Activated naive CD4-positive, alpha-beta T cell treated with anti-CD3 and anti-CD28 coated beads, Interleukin-2, amount 50 U/mL, for 72 hours (primary cell): ENCODE data around the gene PLEKHA6. TPM values are rescaled to one million over a fixed set of nuclear protein-coding genes. Genes with fewer than 3 reads are reported as not detected.
"Not testable (repeated sequence)": the region's sequence is repeated elsewhere in the genome, so short reads cannot be mapped to it uniquely, and the experiment has no call there.

Source experiments
- ATAC-seq, 2 donors: fragments of 150-1000 bp; cut with Tn5 transposase; 2 replicates each; pipeline ENCODE4 v1.10.0; 2021; ENCODE audit warnings: mild to moderate bottlenecking in 2 of 2, moderate library complexity in 2 of 2
- DNase-seq, 2 donors: peaks; one replicate each; pipeline ENCODE4 v3.0.0; 2021 to 2022; ENCODE audit warnings: low spot score in 2 of 2
- H3K27ac Mint-ChIP-seq, 2 donors: one replicate each; pipeline ENCODE4 v1.8.0; 2022; ENCODE audit warnings: mild to moderate bottlenecking in 2 of 2, mixed read lengths in 2 of 2
- H3K36me3 Mint-ChIP-seq, 2 donors: one replicate each; pipeline ENCODE4 v1.8.0; 2022; ENCODE audit warnings: mixed read lengths in 2 of 2
- H3K9me3 Mint-ChIP-seq, 2 donors: one replicate each; pipeline ENCODE4 v1.8.0; 2022; ENCODE audit warnings: mixed read lengths in 2 of 2
- total RNA-seq, 2 donors: library from RNA; stranded (reverse); gene quantifications; one replicate each; pipeline ENCODE4 v1.2.3, GENCODE V29; 2022

Gene PLEKHA6
- total RNA-seq, 2 donors from 2014 or later = 1.0 to 2.6 TPM

DNA sequence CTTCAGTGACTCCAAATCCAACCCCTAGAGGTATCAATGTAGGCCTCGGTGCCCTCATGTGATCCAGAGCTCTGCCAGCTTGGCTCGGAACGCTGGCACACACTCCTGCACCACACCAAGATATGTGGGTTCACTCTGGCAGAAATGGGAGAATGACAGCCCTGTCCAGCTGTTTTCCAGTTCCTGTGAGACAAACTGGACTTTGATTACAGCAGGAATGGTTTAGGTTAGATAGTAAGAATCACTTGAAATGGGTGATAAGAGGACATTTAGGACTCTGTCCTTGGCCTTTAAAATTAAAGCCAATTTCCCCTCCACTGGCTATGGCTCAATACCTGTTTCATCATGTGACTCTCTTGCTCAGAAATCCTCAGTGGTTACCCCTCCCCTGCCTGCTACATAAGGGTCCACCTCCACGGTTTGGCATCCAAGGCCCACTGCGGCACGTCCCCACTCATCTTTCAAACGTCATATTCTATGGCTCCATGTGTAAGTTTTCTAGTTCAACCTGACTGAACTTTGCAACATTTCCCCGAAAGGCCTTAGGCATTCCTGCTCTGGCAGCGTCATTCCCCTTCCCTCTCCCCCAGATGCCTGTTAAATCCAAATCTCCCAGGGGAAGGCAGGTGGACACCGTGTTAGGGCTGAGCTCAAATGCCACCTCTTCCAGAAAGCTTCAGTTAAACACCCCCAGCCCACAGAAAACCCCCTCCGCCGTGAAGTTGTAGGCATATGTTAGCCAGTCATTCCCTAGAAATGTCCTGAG lies 44.7 kb downstream of the PLEKHA6 start:
- H3K36me3 Mint-ChIP-seq = no peaks in the 10 kb centered on the region
- no peaks in the 10 kb centered on the region for H3K9me3 Mint-ChIP-seq
- no peak for DNase-seq
- peak overlapping the region; percentile 39 to 60 for H3K27ac Mint-ChIP-seq
- no peak for ATAC-seq

DNA sequence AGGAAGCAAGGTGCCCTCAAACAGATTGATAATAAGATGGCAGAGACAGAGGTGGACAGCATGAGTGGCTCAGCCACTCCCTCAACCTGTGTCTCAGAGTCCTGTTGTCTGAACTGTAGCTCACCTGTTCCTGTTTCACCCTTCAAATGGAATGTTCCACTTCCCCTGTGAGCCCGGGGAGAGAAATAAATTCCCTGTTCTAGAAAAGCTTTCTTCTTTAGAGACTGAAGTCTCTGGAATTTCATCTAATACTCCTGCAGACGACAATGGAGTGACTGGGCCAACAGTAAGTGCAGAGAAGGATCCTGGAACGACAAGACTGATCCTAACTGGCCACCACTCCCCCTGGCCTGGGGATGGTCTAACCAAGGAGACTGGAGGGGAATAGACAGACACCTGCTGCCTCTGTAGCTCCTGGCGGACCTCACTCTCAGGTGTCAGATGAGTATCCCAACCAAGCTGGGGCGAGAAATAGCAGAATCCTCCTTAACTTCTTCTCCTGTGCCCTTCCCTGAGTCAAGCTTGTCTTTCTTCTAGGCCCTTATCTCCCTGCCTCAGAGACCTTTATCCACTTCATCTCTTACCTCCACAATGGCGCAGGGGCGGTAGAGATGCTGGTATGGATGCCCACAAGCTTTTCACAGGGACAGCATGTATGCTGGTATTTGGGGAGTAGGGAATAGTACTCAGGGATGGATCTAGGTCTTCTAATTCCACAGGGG lies 45.4 kb downstream of the PLEKHA6 start:
- DNase-seq = no peak
- ATAC-seq = peak in 1 of 2 donors; percentile 26
- H3K27ac Mint-ChIP-seq = peak overlapping the region; percentile 39 to 60
- no peaks in the 10 kb centered on the region for H3K36me3 Mint-ChIP-seq
- no peaks in the 10 kb centered on the region for H3K9me3 Mint-ChIP-seq

DNA sequence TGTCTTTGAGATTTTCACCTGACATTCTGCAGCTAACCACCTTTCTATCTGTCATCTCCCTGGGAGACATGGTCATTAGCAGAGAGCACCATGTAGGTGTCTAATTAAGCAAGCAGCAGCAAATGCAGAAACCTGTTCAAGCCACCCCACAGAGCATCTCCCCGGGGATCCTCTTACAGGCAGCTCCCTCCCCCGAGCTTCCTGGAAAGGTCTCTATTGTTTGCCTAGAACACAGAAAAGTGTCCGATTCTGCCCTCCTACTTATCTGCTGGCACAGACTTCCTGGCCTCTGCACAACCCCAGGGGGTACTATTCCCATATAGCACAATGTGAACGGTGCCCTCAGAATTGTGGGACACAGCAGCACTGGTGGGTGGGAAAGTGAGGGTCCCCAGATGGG lies 46.1 kb downstream of the PLEKHA6 start:
- Mint-ChIP-seq H3K27ac (peak overlapping the region in 1 of 2 donors; percentile 60), H3K36me3 (no peaks in the 10 kb centered on the region), H3K9me3 (no peaks in the 10 kb centered on the region)
- ATAC-seq (peak in 1 of 2 donors; percentile 14), DNase-seq (no peak)

DNA sequence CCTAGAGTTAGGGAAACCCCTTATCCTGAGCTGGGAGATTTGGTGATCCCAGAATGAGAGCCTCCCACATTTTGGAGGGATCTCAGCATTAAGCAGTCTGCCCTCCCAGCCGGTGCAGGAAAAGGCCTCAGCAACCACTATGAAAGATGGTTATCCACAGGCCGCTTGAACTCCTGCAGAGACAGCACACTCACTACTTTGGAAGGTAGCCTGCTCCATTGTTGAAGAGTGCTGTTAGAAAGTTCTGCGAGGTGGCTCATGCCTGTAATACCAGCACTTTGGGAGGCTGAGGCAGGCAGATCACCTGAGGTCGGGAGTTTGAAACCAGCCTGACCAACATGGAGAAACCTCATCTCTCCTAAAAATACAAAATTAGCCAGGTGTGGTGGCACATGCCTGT lies 48.8 kb downstream of the PLEKHA6 start:
- H3K27ac Mint-ChIP-seq, ATAC-seq, H3K36me3 Mint-ChIP-seq, H3K9me3 Mint-ChIP-seq, DNase-seq: not testable (repeated sequence)

DNA sequence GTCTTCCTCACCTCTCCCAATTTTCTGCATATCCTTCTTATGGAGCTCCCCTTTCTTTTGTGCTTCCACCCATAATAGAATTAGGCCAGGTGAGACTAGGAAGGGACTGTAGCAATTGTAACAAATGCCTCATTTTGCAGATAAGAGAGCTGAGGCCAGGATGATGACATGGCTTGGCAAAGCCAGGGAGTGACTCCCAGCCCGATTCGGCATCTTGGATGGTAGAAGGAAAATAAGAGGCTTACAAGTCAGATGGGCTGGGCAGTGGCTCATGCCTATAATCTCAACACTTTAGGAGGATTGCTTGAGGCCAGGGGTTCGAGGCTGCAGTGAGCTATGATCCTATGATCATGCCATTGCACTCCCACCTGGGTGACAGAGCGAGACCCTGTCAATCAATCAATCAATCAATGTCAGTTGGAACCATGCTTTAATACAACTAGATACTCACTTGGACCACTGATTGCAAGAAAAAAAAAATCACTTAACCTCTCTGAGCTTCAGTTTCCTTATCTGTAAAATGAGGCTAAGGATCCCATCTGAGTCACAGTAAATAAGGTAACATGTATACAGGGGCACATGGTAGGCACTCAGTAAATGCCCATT lies 51.6 kb downstream of the PLEKHA6 start:
- no peak overlapping the region for H3K27ac Mint-ChIP-seq
- H3K36me3 Mint-ChIP-seq = no peaks in the 10 kb centered on the region
- no peak for ATAC-seq
- no peak for DNase-seq
- H3K9me3 Mint-ChIP-seq = no peaks in the 10 kb centered on the region

DNA sequence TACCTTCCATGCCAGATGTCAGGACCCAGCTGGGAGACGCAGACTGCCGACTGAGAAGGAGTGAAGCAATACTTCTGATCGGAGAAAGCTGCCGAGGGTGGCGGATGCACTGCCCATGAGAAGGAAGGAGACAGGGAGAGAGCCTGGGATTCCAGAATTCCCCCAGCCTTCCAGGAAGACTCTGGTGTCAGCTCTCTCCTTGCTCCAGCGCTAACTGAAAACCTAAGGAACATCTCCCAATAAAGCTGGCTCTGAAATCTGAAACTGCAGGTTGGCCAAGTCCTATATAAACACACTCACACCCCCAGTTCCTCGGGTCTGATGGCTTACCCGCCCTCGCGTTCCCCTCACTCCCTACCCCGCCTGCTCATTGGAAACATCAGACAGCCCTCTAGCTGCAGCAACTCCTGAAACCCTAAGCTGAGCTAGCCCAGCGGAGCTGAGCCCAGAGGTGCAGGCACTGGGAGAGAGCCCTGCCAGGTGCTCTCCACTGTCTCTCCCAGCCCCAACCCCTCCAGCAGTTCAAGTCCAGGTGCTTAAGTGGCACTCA lies 52.3 kb downstream of the PLEKHA6 start:
- Mint-ChIP-seq H3K36me3 (no peaks in the 10 kb centered on the region), H3K9me3 (no peaks in the 10 kb centered on the region), H3K27ac (no peak overlapping the region)
- ATAC-seq (no peak), DNase-seq (no peak)

DNA sequence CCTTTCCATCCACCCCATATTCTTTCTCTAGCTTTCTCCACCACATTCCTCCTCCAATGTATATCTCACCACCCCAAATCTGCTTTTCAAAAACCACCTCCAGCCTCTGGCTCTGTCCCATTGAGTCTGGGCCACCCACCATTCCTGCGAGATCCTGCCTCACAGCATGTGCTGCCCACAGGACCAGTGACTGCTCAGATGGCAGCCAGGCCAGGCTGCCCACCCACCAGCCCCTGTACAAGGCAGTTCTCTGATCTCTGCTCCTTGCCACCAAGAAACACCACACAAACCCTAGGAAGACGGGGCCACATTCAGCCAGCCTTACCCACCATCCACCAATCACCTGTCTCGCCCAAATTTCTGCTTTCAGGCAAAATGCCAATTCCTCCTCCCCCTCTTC lies 53.7 kb downstream of the PLEKHA6 start:
- ATAC-seq (no peak), DNase-seq (no peak)
- H3K36me3 Mint-ChIP-seq = no peaks in the 10 kb centered on the region
- no peaks in the 10 kb centered on the region for H3K9me3 Mint-ChIP-seq
- peak overlapping the region in 1 of 2 donors; percentile 75 for H3K27ac Mint-ChIP-seq

DNA sequence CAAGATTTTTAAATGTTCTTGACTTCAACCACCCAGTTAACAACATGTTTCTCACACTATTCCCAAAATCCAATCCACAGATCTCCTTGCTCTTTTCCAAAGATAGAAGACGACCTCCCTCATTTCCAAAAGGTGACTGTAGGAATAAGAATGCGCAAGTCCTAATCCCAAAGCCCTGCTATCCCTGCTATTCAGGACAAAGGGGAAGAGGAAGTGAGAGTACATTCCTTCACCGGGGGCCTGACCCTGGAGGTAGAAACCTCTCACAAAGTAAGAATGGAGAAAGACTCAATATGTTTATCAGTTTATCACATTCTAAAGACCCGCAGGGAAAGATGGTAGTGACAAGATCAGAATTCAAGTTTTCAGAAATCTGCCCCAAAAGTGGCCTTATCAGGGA lies 55.7 kb downstream of the PLEKHA6 start:
- no peak for ATAC-seq
- no peaks in the 10 kb centered on the region for H3K9me3 Mint-ChIP-seq
- H3K27ac Mint-ChIP-seq = no peak overlapping the region
- H3K36me3 Mint-ChIP-seq = no peaks in the 10 kb centered on the region
- DNase-seq = no peak

DNA sequence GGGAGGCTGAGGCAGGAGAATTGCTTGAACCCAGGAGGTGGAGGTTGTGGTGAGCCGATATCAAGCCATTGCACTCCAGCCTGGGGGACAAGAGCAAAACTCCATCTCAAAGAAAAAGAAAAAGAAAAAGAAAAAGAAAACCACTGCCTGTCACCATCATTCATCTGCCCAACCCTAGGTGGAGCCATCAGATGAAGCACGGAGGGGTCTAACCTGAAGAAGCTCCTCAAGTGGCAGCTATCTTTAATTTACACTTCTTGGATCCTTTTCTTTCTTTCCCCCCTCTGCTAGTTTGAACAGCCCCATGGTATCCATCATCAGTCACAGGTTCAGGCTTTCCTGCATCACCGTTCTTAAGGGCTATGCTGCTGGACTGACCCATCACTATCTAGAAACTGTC lies 57.0 kb downstream of the PLEKHA6 start:
- ATAC-seq = no peak
- H3K9me3 Mint-ChIP-seq = no peaks in the 10 kb centered on the region
- no peaks in the 10 kb centered on the region for H3K36me3 Mint-ChIP-seq
- no peak for DNase-seq
- H3K27ac Mint-ChIP-seq = no peak overlapping the region

DNA sequence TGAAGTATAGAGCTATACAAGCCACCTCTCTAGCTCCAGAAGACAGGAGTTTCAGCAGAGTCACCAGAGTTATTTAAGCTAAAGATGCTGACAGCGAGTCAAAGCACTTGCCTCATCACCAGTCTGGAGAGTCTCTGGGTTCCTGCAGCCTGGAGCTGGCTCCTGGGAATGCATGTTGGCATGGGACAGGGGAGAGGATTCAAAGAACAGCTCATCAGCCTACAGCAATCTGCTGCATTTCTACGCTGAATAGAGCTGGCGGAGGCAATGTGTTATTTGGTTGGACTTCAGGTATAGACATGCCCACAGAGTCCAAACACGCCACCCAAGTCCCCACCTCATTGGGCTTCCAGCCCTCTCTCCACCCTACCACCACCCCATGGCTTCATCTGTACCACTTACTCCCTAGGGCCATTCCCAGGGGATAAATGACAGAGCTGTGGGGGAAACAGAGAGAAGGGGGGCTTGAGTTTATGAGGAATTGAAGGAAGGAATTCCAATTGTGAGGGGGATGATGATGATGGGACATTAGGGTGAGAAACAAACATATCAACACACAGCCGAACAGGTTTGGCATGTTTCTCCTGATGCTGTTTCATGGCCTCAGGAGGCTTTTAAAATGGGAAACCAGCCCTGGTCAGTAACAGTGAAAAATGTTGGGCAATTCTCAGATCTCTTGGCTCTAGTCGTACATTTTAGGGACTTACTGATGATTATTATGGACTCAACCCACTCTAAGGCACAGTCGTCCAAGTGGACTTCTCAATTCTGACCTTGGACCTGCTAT lies 58.4 kb downstream of the PLEKHA6 start:
- no peaks in the 10 kb centered on the region for H3K36me3 Mint-ChIP-seq
- no peak for ATAC-seq
- H3K27ac Mint-ChIP-seq = no peak overlapping the region
- no peaks in the 10 kb centered on the region for H3K9me3 Mint-ChIP-seq
- DNase-seq = no peak

DNA sequence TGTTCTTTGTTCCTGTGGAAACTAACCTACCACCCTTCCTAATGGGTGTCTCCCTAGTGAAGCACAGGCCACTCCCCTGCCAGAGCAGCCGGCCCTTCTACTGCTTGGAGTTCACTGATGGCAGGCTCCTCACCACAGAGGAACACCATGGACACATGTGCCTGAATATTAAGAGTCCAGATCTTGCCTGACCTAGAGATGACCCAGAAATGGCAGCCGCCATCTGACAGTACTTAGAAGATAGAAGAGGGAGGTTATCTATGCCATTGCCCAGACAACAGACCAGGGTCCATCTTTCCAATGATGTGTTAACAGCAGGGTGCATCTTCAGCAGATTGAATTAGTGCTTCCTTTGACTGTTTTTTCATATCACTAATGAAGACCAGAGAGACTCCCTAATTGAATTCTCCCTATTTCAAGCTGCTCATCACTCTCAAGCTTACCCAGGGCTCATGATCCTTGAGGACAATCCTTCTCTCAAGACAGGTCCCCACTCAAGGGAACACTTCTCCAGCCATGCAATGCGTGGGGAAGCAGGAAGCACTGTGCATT lies 59.8 kb downstream of the PLEKHA6 start:
- no peak for DNase-seq
- Mint-ChIP-seq H3K27ac (no peak overlapping the region), H3K36me3 (no peaks in the 10 kb centered on the region), H3K9me3 (no peaks in the 10 kb centered on the region)
- no peak for ATAC-seq

DNA sequence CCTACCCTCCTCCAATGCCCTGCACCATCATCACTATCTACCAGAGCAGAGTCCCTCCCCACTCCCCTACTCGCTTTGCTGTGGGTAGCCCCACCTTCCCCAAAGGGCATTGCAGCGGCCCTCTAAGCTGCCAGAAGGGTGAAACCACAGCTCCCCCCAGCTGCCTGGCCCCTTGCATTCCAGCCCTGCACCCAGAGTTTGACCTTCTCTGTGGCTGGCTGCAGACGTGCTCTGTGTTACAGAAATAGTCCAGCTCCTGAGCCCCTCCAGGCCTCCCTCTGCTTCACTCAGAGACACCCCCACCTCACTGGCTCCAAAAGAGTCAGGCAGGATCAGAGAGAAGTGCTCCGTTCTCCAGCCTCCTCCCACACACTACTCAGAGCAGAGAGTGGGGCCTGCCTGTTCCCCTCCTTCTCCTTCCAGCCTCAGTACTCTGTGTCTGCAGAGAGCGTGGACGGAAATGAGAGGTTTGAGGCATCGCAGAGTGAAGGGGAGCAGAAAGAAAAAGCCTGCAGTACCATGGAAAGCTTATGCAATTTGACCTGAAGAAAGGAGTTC lies 63.2 kb downstream of the PLEKHA6 start:
- ATAC-seq (no peak), DNase-seq (no peak)
- Mint-ChIP-seq H3K36me3 (no peaks in the 10 kb centered on the region), H3K27ac (no peak overlapping the region), H3K9me3 (no peaks in the 10 kb centered on the region)

DNA sequence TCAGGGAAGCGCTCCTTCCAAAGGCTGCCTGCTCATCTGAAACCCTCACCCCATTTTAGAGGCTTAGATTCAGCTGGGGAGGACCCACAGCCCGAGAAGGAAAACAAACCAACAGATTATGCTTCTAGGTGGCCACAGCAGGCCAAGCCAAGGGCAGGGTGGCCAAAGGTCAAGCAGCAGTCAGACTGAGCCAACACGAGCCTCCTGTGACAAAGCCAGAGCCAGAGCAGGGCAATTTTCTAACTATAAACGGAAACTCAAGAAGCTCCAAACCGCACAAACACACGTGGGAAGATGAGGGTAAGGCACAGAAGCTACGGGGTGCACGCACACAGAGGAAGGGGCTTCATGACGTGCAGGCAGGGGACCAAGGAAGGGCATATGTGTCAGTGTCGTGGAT lies 64.1 kb downstream of the PLEKHA6 start:
- H3K36me3 Mint-ChIP-seq = no peaks in the 10 kb centered on the region
- H3K9me3 Mint-ChIP-seq = no peaks in the 10 kb centered on the region
- DNase-seq (no peak), ATAC-seq (peak in 1 of 2 donors; percentile 31)
- no peak overlapping the region for H3K27ac Mint-ChIP-seq

DNA sequence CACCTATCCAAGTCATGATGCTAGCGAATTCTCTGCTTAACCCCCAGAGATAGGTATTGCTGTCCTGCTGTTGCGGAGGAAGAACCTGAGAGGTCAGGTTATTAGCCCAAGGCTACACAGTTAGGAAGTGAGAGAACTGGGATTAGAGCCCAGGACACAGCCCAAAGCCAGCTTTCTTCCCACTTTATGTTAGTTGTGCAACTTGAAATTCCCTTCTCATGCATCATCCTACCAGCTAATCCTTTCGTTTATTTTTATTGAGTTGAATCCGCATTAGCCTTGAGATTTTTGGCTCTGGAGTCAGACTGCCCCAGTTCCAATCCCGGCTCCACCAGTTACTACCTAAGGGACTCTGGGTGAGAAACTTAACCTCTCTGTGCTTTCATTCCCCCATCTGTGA lies 65.4 kb downstream of the PLEKHA6 start:
- Mint-ChIP-seq H3K36me3 (no peaks in the 10 kb centered on the region), H3K27ac (no peak overlapping the region), H3K9me3 (no peaks in the 10 kb centered on the region)
- no peak for DNase-seq
- ATAC-seq = no peak

DNA sequence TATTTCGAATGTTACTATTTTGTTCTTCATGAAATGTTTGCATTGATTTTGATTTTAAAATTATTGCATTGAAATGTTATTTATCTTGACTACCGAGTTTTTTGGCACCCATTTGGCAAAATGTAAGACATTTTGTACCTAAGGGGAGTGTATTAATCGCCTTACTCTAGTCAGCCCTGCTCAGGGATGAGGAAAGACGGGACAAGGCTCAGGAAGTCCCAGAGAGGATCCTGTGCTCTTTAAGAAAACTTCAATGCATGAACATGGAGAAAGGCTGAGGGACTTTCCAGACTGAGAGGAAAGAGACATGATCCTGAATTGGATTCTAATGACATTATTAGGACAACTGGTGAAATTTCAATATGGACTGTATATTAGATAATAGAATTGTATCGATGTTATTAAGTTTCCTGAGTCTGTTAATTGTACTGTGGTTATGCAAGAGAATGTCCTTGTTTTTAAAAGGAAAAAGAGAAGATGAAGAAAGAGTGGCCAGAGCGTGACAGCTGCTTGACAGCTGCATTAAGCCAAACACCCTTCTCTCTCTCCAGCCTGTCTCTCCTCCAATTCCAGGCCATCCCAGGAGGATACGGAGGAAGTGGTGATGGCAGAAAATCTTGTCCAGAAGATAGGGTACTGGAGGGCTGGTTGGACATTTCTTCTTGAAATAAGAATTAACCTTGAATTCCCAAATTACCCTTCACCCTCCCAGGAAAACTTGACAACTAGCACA lies 66.0 kb downstream of the PLEKHA6 start:
- ATAC-seq (no peak), DNase-seq (no peak)
- no peak overlapping the region for H3K27ac Mint-ChIP-seq
- no peaks in the 10 kb centered on the region for H3K36me3 Mint-ChIP-seq
- H3K9me3 Mint-ChIP-seq = no peaks in the 10 kb centered on the region

DNA sequence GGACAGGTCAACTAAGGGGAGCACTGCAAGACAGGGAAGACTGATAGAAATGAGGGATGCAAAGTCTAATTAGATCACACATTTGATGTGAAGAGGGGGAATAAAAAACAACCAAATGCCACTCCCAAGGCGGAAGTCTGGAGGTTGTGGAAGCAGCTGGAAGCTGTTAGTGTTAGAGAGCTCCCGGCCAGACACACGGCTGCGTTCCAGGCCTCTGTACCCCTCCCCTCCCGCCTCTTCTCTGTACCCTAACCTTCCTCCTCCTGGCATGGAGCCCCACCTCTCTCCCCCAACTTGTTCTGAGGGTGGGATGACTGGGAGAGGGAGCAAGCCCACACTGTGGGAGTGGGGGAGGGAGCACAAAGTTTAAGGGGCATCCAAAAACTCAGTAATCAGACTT lies 67.0 kb downstream of the PLEKHA6 start:
- no peak overlapping the region for H3K27ac Mint-ChIP-seq
- ATAC-seq = no peak
- no peaks in the 10 kb centered on the region for H3K9me3 Mint-ChIP-seq
- DNase-seq = no peak
- H3K36me3 Mint-ChIP-seq = no peaks in the 10 kb centered on the region
